Mononuclear cell (primary cell): ENCODE data around the gene WDR35. TPM values are rescaled to one million over a fixed set of nuclear protein-coding genes. Genes with fewer than 3 reads are reported as not detected.
"Not testable (repeated sequence)": the region's sequence is repeated elsewhere in the genome, so short reads cannot be mapped to it uniquely, and the experiment has no call there.

Source experiments
- H3K27me3 ChIP-seq: 2 replicates; pipeline ENCODE4 v1.6.0; 2011; ENCODE audit warnings: low read length, control low read depth; ENCODE audit not compliant: insufficient read depth
- H3K4me1 ChIP-seq: 2 replicates; pipeline ENCODE4 v1.5.1; 2011; ENCODE audit warnings: mild to moderate bottlenecking, low read length, control low read depth; ENCODE audit not compliant: insufficient read depth
- H3K4me3 ChIP-seq: 2 replicates; pipeline ENCODE4 v1.5.1; 2011; ENCODE audit warnings: mild to moderate bottlenecking, low read length, moderate library complexity
- H3K9me3 ChIP-seq: 2 replicates; pipeline ENCODE4 v1.5.1; 2011; ENCODE audit warnings: low read depth, mild to moderate bottlenecking, control low read depth, low read length
- total RNA-seq: library from RNA; depleted of rRNA; stranded (reverse); fragments of >200 nt; gene quantifications from one replicate; pipeline ENCODE4 v1.2.3, GENCODE V29; 2012

The WDR35 gene
- total RNA-seq, 1 donor = 3.5 TPM

GRCh38 chr2:19933351-19933981 is 56.4 kb downstream of the WDR35 start:
- Histone ChIP-seq H3K4me1 (no peaks in the 10 kb centered on the region), H3K9me3 (peaks cover 5% of the 10 kb centered on the region), H3K4me3 (no peak overlapping the region), H3K27me3 (no peaks in the 10 kb centered on the region)

GRCh38 chr2:19932928-19933327 is 57.0 kb downstream of the WDR35 start:
- H3K27me3 ChIP-seq = no peaks in the 10 kb centered on the region
- no peak overlapping the region for H3K4me3 ChIP-seq
- no peaks in the 10 kb centered on the region for H3K4me1 ChIP-seq
- H3K9me3 ChIP-seq = peaks cover 10% of the 10 kb centered on the region

- Histone ChIP-seq H3K4me1 (no peaks in the 10 kb centered on the region), H3K9me3 (peaks cover 17% of the 10 kb centered on the region), H3K4me3 (no peak overlapping the region), H3K27me3 (no peaks in the 10 kb centered on the region)
Observed at GRCh38 chr2:19929226-19929625, 60.7 kb downstream of the WDR35 start.

DNA sequence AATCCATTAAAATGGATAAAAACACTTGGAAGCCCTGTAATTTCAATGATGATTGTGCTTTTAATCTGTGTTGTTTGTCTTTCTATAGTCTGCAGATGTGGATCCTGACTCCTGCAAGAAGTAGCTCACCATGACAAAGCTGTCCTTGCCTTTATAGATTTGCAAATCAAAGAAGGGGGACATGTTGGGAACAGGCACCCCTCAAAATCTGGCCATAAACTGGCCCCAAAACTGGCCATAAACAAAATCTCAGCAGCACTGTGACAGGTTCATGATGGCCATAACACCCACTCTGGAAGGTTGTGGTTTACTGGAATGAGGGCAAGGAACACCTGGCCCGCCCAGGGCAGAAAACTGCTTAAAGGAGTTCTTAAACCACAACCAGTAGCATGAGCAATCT is 62.1 kb downstream of the WDR35 start:
- H3K9me3 ChIP-seq = peaks cover 17% of the 10 kb centered on the region
- not testable (repeated sequence) for H3K4me3 ChIP-seq, H3K4me1 ChIP-seq, H3K27me3 ChIP-seq

GRCh38 chr2:19924526-19924925 is 65.4 kb downstream of the WDR35 start:
- not testable (repeated sequence) for H3K4me1 ChIP-seq, H3K4me3 ChIP-seq, H3K27me3 ChIP-seq
- H3K9me3 ChIP-seq = peaks cover 14% of the 10 kb centered on the region

DNA sequence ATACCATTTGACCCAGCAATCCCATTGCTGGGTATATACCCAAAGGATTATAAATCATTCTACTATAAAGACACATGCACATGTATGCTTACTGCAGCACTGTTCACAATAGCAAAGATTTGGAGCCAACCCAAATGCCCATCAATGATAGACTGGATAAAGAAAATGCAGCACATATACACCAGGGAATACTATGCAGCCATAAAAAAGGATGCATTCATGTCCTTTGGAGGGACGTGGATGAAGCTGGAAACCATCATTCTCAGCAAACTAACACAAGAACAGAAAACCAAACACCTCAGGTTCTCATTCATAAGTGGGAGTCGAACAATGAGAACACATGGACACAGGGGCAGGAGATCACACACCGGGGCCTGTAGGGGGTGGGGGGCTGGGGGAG is 67.7 kb downstream of the WDR35 start:
- not testable (repeated sequence) for H3K4me3 ChIP-seq

GRCh38 chr2:19916385-19916950 is 73.4 kb downstream of the WDR35 start:
- Histone ChIP-seq H3K4me3 (no peak overlapping the region), H3K27me3 (no peaks in the 10 kb centered on the region), H3K9me3 (no peaks in the 10 kb centered on the region), H3K4me1 (no peaks in the 10 kb centered on the region)

More for the DNA sequence above, 67.7 kb downstream of the WDR35 start:
- not testable (repeated sequence) for H3K4me1 ChIP-seq, H3K9me3 ChIP-seq, H3K27me3 ChIP-seq

- no peaks in the 10 kb centered on the region for H3K27me3 ChIP-seq
- no peaks in the 10 kb centered on the region for H3K9me3 ChIP-seq
- H3K4me1 ChIP-seq = no peaks in the 10 kb centered on the region
- no peak overlapping the region for H3K4me3 ChIP-seq
Observed at GRCh38 chr2:19914266-19914975, 75.5 kb downstream of the WDR35 start.

DNA sequence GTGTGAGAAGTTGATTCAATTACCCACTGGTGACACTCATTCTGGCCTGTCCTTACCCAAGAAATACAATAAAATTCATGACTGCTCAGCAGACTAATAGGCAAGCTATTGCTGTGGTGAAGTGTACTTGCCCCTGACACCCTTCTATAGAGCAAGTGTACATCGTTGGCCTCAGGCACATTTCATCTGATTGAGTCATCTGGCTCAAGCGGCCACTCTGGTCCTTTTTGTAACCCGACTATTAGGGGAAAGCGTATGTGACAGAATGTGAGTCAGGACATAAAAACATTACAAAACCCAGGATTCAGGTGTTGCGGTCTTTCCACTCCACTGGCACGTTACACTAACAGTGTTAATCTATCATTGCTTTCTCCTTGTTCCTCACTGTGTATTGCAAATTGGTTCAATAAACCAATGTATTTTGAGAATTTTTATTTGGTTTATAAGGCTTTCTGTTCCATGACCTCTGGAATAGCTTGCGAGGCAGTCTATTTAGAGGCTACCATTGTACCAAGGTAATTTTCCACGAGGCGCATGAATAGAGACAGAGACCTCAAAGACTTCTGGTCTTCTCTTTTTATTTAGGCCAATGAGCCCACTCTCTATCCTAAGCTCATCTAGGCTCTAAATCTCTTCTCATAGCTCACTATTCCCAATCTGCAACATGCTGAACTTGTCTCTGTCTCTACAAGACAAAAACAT is 77.9 kb downstream of the WDR35 start:
- H3K4me3 ChIP-seq = no peak overlapping the region
- H3K27me3 ChIP-seq = no peaks in the 10 kb centered on the region
- no peaks in the 10 kb centered on the region for H3K9me3 ChIP-seq
- H3K4me1 ChIP-seq = no peaks in the 10 kb centered on the region

- peaks cover 21% of the 10 kb centered on the region for H3K4me1 ChIP-seq
- no peaks in the 10 kb centered on the region for H3K9me3 ChIP-seq
- no peaks in the 10 kb centered on the region for H3K27me3 ChIP-seq
- peak overlapping the region; percentile 87 for H3K4me3 ChIP-seq
Observed at GRCh38 chr2:19902216-19902740, 87.6 kb downstream of the WDR35 start.

- Histone ChIP-seq H3K4me3 (peak within 1 kb of the TSS; percentile 87), H3K4me1 (peaks cover 21% of the 10 kb centered on the region), H3K27me3 (no peaks in the 10 kb centered on the region), H3K9me3 (no peaks in the 10 kb centered on the region)
Observed at GRCh38 chr2:19901442-19902215, 88.3 kb downstream of the WDR35 start, which contains the start of gene TTC32. TSS of gene TTC32 (minus strand) at chr2:19901983. CDS start at chr2:19901854, 129 bp downstream.

DNA sequence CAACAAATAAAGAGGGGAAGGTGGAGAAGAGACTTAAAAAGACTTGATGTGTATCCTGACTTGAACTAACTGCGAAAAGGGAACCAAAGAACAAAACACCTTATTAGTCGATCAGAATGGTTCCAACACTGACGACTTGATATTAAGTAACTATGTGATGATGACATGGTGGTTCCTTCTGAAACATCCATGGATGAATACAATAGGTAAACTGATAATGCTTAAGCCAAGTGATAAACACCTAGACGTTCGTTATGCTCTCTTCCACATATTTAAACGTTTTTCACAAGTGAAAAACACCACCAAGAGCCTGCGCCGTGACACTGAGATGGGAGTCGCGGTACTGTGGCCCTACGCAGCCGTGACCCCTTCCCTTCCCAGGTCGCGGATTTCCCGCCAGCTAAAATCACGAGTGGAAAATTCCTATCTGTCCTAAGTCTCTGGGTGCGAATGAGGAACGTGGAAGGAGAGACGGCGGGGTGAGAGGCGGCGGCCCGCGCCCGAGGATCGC is 88.9 kb downstream of the WDR35 start:
- H3K4me1 ChIP-seq = peaks cover 21% of the 10 kb centered on the region
- H3K4me3 ChIP-seq = peak overlapping the region; percentile 87
- no peaks in the 10 kb centered on the region for H3K27me3 ChIP-seq
- no peaks in the 10 kb centered on the region for H3K9me3 ChIP-seq

DNA sequence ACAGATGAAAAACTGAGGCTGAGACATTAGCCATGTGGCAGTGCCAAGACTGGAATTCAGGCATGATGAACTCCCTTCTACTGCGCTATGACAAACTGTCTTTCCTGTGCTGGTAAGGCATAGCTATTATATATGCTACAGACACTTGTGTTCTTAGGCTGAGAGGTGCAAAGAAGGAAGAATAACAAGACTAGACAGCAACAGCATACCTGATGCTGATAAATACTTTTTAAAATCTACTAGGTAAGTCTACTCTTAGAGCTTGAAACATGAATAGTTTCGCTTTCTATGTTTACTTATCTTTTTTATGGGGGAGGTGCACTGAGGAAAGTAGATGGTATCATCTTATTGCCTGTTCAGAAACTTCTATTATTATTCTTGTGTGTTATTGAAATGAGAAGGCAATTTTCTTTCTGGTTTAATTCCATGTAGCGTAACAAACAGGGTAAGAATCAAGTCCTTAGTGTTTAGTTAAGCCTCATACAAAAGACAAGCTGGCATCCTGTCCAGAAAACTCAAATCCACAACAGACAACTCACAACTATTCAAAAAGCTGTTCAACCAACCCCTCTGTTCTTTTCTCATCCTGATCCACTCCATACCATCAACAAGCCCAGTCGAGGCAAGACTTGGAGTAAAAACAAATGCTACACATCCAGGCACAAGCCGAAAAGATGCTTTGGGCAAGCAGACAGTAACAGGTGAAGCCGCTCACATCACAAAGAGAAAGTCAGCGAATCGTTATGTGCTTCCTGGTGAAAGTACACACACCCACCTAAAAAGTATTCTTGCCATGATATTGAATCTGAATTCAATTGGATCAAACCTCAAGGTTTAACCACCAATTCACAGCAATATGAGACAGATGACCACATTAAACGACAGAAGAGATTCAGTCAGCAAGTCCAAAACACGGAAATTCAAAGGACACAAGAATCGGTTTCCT is 89.6 kb downstream of the WDR35 start:
- Histone ChIP-seq H3K9me3 (no peaks in the 10 kb centered on the region), H3K4me3 (peak overlapping the region; percentile 87), H3K27me3 (no peaks in the 10 kb centered on the region)

More for the DNA sequence above, 89.6 kb downstream of the WDR35 start:
- H3K4me1 ChIP-seq = peaks cover 24% of the 10 kb centered on the region
